Stomach smooth muscle (tissue), 2 donors: ENCODE measurements around the gene CCDC110.

Experiments
- H3K27ac ChIP-seq: one replicate; pipeline ENCODE4 v1.7.0; 2013; ENCODE audit warnings: mild to moderate bottlenecking, low read length, inconsistent platforms
- H3K27me3 ChIP-seq, 2 donors: one replicate each; pipeline ENCODE4 v1.7.0; 2013; ENCODE audit warnings: low read length in 2 of 2; ENCODE audit not compliant: insufficient read depth in 2 of 2, control insufficient read depth in 1 of 2
- H3K36me3 ChIP-seq, 2 donors: one replicate each; pipeline ENCODE4 v1.7.0; 2013; ENCODE audit warnings: low read length in 2 of 2; ENCODE audit not compliant: control insufficient read depth in 2 of 2, insufficient read depth in 2 of 2
- H3K4me1 ChIP-seq: one replicate; pipeline ENCODE4 v1.7.0; 2013; ENCODE audit warnings: low read length; ENCODE audit not compliant: control insufficient read depth, insufficient read depth
- H3K4me3 ChIP-seq, 2 donors: one replicate each; pipeline ENCODE4 v1.7.0; 2013; ENCODE audit warnings: low read length in 2 of 2
- H3K9ac ChIP-seq, 2 donors: one replicate each; pipeline ENCODE4 v1.7.0; 2013; ENCODE audit warnings: low read length in 2 of 2, mild to moderate bottlenecking in 1 of 2
- H3K9me3 ChIP-seq, 2 donors: one replicate each; pipeline ENCODE4 v1.7.0; 2013; ENCODE audit warnings: low read length in 2 of 2; ENCODE audit not compliant: control insufficient read depth in 2 of 2
- donor health status: healthy.
- donor health status: Pancreatic carcinoma.

Gene CCDC110

GRCh38 chr4:185424905-185425646 is 46.5 kb downstream of the CCDC110 start:
- Histone ChIP-seq H3K4me3 (peak overlapping the region; percentile 96 to 98), H3K27ac (peak overlapping the region; percentile 98), H3K4me1 (peaks cover 18% of the 10 kb centered on the region), H3K9ac (peak overlapping the region; percentile 80 to 100), H3K36me3 (peaks cover 4 to 5% of the 10 kb centered on the region in 2 donors), H3K9me3 (no peaks in the 10 kb centered on the region), H3K27me3 (no peaks in the 10 kb centered on the region)

DNA sequence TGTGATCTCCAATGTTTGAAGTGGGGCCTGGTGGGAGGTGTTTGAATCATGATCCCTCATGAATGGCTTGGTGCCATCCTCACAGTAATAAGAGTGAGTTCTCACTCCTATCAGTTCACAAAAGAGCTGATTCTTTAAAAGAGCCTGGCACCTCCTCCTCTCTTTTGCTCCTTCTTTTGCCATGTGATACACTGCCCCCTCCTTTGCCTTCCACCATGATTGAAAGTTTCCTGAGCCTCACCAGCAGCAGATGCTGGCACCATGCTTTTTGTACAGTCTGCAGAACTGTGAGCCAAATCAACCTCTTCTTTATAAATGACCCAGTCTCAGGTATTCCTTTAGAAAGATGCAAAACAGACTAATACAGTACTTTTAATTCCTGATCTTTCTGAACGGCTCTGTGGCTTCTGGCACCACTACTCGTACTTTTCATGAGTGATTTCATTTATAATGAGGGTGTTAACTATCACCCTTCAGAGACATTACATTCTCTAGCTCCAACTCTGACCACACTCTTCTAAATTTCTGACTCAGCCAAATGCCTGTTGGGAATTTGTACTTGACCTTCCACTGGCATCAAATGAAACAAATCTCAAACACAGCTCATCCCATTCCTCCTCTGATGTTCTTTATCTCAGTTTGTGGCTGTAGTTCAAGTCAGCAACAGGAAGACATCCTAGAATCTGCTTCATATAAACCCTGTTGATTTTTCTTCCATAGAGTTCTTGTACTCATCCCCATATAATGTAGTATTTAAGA is 50.0 kb downstream of the CCDC110 start:
- H3K4me3 ChIP-seq = no peak overlapping the region
- no peak overlapping the region for H3K9ac ChIP-seq
- peaks cover 17% of the 10 kb centered on the region for H3K4me1 ChIP-seq
- no peaks in the 10 kb centered on the region for H3K9me3 ChIP-seq
- peaks cover 11 to 12% of the 10 kb centered on the region in 2 donors for H3K36me3 ChIP-seq
- H3K27me3 ChIP-seq = no peaks in the 10 kb centered on the region
- H3K27ac ChIP-seq = no peak overlapping the region

DNA sequence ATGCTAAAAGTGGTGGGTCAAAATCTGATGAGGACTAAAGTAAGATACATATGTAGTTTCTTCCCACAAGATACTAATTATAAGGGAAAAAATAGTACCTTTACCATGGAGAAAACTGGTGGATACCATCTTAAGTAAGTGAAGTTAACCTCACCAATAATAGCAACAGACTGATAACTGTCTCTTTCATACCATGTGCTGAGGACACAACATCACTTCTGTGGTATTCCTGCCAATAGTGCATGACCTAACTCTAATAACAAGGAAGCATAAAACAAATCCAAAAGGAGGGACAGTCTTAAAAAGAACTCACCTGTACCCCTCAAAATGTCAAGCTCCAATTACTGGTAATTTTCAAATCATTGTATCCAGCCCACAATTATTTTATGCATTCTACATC is 54.6 kb downstream of the CCDC110 start:
- no peaks in the 10 kb centered on the region for H3K9me3 ChIP-seq
- H3K9ac ChIP-seq = no peak overlapping the region
- no peak overlapping the region for H3K27ac ChIP-seq
- no peak overlapping the region for H3K4me3 ChIP-seq
- H3K27me3 ChIP-seq = no peaks in the 10 kb centered on the region
- H3K36me3 ChIP-seq = peaks cover 21 to 41% of the 10 kb centered on the region in 2 donors
- H3K4me1 ChIP-seq = no peaks in the 10 kb centered on the region

GRCh38 chr4:185412412-185412811 is 59.1 kb downstream of the CCDC110 start:
- Histone ChIP-seq H3K9ac (no peak overlapping the region), H3K27ac (no peak overlapping the region), H3K27me3 (no peaks in the 10 kb centered on the region), H3K9me3 (peaks cover 0 to 3% of the 10 kb centered on the region in 2 donors), H3K4me3 (no peak overlapping the region), H3K36me3 (peaks cover 27 to 43% of the 10 kb centered on the region in 2 donors), H3K4me1 (no peaks in the 10 kb centered on the region)

GRCh38 chr4:185411849-185412248 is 59.7 kb downstream of the CCDC110 start:
- H3K27ac ChIP-seq = no peak overlapping the region

GRCh38 chr4:185408432-185408831 is 63.1 kb downstream of the CCDC110 start:
- no peak overlapping the region for H3K4me3 ChIP-seq

More at GRCh38 chr4:185411849-185412248, 59.7 kb downstream of the CCDC110 start:
- Histone ChIP-seq H3K4me3 (no peak overlapping the region), H3K27me3 (no peaks in the 10 kb centered on the region), H3K9ac (no peak overlapping the region), H3K36me3 (peaks cover 23 to 43% of the 10 kb centered on the region in 2 donors), H3K4me1 (no peaks in the 10 kb centered on the region), H3K9me3 (peaks cover 0 to 3% of the 10 kb centered on the region in 2 donors)

DNA sequence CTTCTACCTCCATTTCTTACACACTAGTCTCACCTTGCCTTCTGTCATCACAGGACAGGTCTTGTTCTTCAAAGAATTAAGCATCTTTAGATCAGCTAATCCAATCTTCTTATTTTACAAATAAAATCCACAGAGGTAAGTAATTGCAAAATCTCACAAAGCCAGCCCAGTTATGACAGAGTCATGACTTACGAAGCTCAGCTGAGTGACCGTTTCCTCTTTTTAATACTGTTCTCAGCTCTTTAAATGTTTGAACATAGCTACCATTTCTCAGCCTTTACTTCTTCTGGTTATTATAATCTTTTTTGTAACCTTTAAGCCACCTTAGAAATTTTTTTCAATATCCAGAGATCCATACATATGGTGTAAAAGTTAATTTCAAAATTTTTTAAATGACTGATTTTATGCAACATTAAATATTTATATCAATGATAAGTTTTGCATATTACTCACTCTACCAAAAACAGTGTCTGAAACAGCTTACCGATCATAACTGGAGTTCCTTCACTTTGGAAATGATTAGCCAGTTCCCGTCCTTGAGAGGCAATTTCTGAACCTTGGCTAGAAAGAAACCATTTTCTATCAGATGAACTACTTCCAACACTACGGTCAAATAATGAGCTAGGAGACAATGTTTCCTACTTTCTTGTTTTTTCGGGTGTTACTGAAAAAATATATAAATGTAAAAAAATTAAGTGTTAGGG is 66.1 kb downstream of the CCDC110 start:
- Histone ChIP-seq H3K27ac (no peak overlapping the region), H3K27me3 (no peaks in the 10 kb centered on the region), H3K36me3 (peaks cover 25 to 34% of the 10 kb centered on the region in 2 donors), H3K9ac (no peak overlapping the region), H3K4me1 (no peaks in the 10 kb centered on the region), H3K9me3 (peaks cover 0 to 3% of the 10 kb centered on the region in 2 donors), H3K4me3 (no peak overlapping the region)

More at GRCh38 chr4:185408432-185408831, 63.1 kb downstream of the CCDC110 start:
- H3K4me1 ChIP-seq = no peaks in the 10 kb centered on the region
- H3K9me3 ChIP-seq = peaks cover 0 to 3% of the 10 kb centered on the region in 2 donors
- H3K36me3 ChIP-seq = peaks cover 25 to 31% of the 10 kb centered on the region in 2 donors
- no peak overlapping the region for H3K9ac ChIP-seq
- no peaks in the 10 kb centered on the region for H3K27me3 ChIP-seq
- no peak overlapping the region for H3K27ac ChIP-seq

- Histone ChIP-seq H3K27me3 (no peaks in the 10 kb centered on the region), H3K9ac (no peak overlapping the region), H3K27ac (no peak overlapping the region), H3K4me3 (no peak overlapping the region), H3K36me3 (peaks cover 24 to 37% of the 10 kb centered on the region in 2 donors), H3K9me3 (no peaks in the 10 kb centered on the region), H3K4me1 (no peaks in the 10 kb centered on the region)
Measured at GRCh38 chr4:185404031-185404430, 67.5 kb downstream of the CCDC110 start.

- Histone ChIP-seq H3K27ac (no peak overlapping the region), H3K4me1 (peaks cover 10% of the 10 kb centered on the region), H3K27me3 (no peaks in the 10 kb centered on the region), H3K4me3 (no peak overlapping the region), H3K36me3 (peaks cover 14 to 22% of the 10 kb centered on the region in 2 donors), H3K9ac (no peak overlapping the region), H3K9me3 (no peaks in the 10 kb centered on the region)
Measured at GRCh38 chr4:185399466-185399865, 72.1 kb downstream of the CCDC110 start.

GRCh38 chr4:185398618-185399017 is 72.9 kb downstream of the CCDC110 start:
- H3K36me3 ChIP-seq = peaks cover 14 to 22% of the 10 kb centered on the region in 2 donors
- no peaks in the 10 kb centered on the region for H3K27me3 ChIP-seq
- peaks cover 10% of the 10 kb centered on the region for H3K4me1 ChIP-seq
- no peak overlapping the region for H3K27ac ChIP-seq
- no peak overlapping the region for H3K4me3 ChIP-seq
- H3K9ac ChIP-seq = no peak overlapping the region
- H3K9me3 ChIP-seq = no peaks in the 10 kb centered on the region
